H1 (cell line): Measurements from ENCODE around the gene FOLR1. TPM values are rescaled to one million over a fixed set of nuclear protein-coding genes. Genes with fewer than 3 reads are reported as not detected.

Experiments used
- CEBPB ChIP-seq: IDR thresholded peaks from 2 replicates; pipeline ENCODE4 v1.6.1; 2012; ENCODE audit warnings: low read depth, low read length
- CHD7 ChIP-seq: fragments of 300-600 bp; sonication (generic); IDR thresholded peaks from 2 replicates; pipeline ENCODE4 v1.7.1; 2012; ENCODE audit warnings: low read length, moderate library complexity, mild to moderate bottlenecking, inconsistent platforms; ENCODE audit not compliant: insufficient replicate concordance
- CREB1 ChIP-seq: IDR thresholded peaks from 2 replicates; pipeline ENCODE4 v1.6.1; 2012; ENCODE audit warnings: inconsistent platforms
- GTF2F1 ChIP-seq: IDR thresholded peaks from 2 replicates; pipeline ENCODE4 v1.6.1; 2012; ENCODE audit warnings: low read depth, low read length, improper control_type of control experiment, borderline replicate concordance
- POLR2AphosphoS5 ChIP-seq: IDR thresholded peaks from 2 replicates; pipeline ENCODE4 v1.6.1; 2011; ENCODE audit warnings: low read depth, low read length
- POU5F1 ChIP-seq: IDR thresholded peaks from 2 replicates; pipeline ENCODE4 v1.6.1; 2011; ENCODE audit warnings: low read depth, mild to moderate bottlenecking, low read length, moderate library complexity
- TAF1 ChIP-seq: IDR thresholded peaks from 2 replicates; pipeline ENCODE4 v1.6.1; 2011; ENCODE audit warnings: mild to moderate bottlenecking, low read depth, low read length
- TBP ChIP-seq: IDR thresholded peaks from 2 replicates; pipeline ENCODE4 v1.6.1; 2011; ENCODE audit warnings: low read depth, low read length, improper control_type of control experiment
- polyA plus RNA-seq, 7 experiments: library from polyadenylated mRNA; depleted of rRNA in 3 of 7; stranded (reverse) in 5 of 7; unstranded in 2 of 7; fragments of >200 nt in 5 of 7; fragments of 200-250 nt in 2 of 7; gene quantifications; 1 replicate in 5 of 7; 2 replicates in 1 of 7; 4 replicates in 1 of 7; pipeline versions ENCODE4 v1.2.1 to v1.2.3, GENCODE V29; 2011 to 2013; ENCODE audit warnings: missing spikeins in 2 of 7, mixed read lengths in 2 of 7
- total RNA-seq: library from RNA; stranded (reverse); fragmentation: NEBNext Ultra II Directional; extraction: Animal tissue kit (Norgen Biotek cat#: 25700); gene quantifications from 2 replicates; pipeline ENCODE4 v1.2.1, GENCODE V29; 2021

Gene FOLR1
- total and polyA plus RNA-seq, 2 of the 8 experiments (the other 6 are each of a cell fraction or from before 2014, with no cell fraction given): 1.3 TPM; not detected in 1

GRCh38 chr11:72242141-72242540, 50.2 kb downstream of the FOLR1 start (continued):
- TF ChIP-seq CHD7 (no peak), GTF2F1 (no peak), CREB1 (no peak), POU5F1 (no peak), TAF1 (no peak), CEBPB (no peak), POLR2AphosphoS5 (no peak), TBP (no peak)
